HG03060 (cell line): ENCODE results near the gene PFDN6.

Source experiments
- ATAC-seq: cut with Tn5 transposase; IDR thresholded peaks from one replicate; pipeline ENCODE4 v1.9.1; 2021; ENCODE audit warnings: low read depth, moderate number of reproducible peaks; ENCODE audit not compliant: unreplicated experiment

Gene PFDN6

DNA sequence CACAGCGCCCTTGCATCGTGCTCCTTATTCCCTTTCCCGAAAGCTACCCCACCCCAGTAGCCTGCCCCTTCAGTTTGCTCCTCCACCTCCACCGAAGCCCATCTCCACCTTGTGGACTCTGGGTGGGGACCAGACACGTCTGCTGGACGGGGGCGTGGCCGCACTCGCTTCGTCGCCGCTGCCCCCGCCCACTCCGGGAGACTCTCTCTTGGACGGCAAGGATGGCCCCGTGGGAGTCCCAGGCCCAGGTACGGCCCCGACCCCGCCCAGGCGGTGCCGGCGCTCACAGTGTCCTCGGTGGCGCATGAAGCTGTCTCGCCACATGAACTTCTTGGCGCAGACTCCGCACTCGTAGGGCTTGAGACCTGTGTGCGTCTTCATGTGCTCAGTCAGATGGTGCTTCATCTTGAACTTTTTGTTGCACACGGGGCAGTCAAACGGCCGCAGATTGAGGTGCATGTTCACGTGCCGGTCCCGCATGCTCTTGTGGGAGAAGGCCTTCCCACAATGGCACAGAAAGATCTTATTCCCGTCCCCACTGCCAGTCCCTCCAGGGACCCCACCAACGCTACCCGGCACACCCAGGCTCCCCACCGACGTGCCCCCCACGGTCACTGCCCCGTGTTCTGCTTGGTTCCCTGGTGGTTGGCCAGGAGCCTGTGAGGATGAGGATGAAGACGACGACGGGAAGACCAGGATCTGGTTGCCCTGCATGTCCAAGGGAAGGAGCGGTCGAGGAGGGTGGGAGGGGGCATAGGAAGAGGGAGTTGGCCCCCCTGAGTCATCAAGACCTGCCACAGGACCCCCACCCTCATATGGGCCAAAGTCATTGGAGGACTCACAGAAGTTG is 25.8 kb downstream of the PFDN6 start:
- no peak for ATAC-seq

DNA sequence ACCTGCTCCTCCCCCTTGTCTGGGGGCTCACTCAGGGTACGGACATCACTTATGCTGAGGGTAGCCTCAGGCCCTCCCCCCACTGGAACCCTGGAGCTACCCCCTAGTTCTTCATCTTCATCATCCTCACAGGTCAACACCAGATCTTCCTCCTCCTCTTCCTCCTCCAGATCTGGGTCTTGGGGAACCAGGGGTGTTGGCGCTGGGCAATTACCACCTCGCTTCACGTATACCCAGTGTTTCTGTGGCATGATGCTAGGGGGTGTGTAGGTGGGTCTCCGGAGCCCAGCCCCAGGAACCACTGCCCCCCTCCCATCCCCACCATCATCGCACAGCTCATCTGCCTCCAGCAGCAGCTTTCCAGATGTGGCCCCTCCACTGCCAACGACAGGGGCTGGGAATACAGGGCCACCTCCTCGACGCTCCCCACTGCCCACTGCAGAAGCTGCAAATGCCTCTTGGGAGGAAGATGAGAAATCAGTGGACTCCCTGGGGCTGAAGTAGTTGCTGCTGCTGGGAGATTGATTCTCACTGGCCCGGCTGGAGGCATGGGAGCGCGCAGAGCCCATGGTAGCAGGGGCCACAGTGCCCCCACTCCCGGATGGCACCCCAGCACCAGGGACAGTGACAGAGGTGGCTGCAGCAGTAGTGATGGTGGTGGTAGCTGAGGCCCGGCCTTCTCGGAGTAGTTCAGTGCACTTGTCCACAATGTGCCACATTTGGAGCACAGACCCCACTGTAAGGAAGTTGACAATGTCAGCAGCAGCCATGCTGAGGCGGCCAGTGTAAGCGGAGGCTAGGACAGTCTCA is 26.6 kb downstream of the PFDN6 start:
- ATAC-seq: no peak

DNA sequence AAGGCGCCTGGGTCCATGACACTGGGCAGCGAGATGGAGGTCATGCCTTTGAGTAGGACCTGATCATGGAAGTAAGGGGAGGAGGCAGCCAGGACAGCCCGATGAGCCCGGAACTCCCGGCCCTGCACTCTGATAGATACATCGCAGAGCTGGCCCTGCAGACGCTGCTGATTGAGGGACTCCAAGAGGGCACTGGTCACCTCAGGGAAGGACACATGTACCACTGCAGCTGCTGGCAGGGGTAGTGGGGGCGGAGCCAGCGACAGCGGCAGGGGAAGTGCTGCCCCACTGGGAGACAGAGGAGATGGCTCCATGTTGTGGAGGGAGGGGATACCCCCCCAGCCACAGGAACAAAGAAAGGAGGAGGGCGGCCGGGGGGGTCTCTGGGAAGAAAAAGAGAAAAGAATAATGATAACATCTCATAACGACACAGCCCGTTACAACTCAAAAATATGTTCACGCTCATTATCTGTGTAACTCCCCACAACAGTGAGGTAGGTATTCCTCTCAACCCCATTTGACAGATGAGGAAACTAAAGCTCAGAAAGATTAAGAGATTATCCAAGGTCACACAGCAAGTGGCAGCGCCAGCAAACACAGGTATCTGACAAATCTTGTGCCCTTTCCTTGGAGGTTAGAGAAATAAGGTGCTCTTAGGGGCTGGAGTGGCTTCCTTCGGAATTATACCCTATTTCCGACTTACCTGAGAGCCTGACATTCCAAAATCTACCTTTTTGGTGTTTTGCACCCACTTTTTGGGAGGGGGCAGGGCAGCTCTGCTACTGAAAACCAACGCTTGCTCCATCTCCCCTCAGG is 27.4 kb downstream of the PFDN6 start:
- no peak for ATAC-seq

DNA sequence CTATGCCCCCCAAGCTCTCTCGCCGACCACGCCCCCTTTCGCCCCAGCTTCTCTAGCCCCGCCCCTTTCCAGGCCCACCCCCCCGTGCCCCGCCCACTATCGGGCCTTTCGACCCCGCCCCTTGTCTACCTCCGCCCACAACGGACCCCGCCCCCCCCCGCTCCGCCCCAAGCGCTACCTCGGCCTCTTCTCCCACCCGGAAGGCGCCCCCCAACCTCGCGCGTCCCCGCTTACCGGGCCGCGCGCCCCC is 27.9 kb downstream of the PFDN6 start:
- ATAC-seq: no peak

DNA sequence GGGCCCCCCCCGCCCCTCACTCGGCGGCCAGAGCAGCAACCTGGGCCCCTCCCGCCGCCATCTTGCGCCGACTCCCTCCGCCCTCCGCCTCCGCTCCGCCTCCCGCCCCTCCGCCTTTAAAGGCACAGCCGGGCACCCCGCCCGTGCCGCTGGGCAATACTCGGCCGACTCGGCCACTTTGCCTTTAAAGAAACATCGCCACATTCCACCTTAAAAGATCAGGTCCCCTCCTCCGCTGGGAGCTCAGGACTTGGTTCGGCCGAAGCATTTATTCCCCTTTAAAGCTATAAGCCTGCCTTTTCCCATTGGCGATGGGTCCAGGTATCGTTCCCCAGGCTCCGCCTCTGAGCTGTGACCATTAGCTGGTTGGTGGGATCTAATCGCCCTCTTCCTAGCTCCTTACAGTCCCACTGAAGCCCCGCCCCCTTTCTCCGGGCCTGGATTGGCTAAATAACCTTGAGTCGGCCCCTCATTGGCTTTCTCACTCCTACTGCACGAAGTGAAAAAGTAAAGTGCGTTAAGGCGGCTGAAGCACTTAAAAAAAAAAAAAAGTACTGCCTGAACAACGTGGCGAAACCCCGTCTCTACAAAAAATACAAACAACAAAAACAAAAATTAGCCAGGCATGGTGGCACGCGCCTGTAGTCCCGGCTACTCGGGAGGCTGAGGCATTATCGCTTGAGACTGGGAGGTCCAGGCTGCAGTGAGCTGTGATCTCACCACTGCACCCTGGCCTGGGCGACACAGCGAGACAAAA is 28.4 kb downstream of the PFDN6 start, which contains the start of gene ZBTB22:
Gene ZBTB22, minus strand, starts transcription at position 76 of the 757 bp plus-strand sequence. CDS start 828 bp downstream, outside the sequence.
- peak; percentile 37 for ATAC-seq

DNA sequence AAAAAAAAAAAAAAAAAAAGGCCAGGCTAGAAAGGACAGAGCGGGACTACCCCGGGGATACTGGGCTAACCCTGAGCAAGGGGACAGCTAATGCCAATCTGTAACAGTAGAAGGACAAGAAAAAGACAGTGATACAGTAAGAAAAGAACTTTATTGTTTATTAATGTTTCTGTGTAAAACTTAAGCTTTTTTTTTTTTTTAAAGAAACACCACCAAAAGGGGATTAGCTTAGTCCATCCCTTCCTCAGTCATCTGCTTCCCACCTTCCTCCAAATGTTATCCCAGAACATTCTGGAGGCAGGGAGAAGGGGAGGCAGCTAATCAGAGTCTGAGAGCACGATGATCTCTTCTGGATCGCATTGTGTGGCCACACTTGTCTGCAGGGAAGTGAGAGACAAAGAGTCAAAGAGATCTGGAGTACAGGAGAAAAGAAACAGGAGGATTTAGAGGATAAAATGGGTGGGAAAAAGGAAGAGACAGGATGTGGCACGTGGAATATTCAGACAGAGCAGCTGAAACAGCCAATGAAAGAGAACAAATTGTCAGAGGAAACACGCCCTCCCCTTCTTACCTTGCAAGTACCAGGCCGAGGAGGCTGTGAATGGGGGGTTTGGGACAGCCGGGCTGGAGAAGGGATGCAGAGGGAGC is 29.1 kb downstream of the PFDN6 start:
- no peak for ATAC-seq

DNA sequence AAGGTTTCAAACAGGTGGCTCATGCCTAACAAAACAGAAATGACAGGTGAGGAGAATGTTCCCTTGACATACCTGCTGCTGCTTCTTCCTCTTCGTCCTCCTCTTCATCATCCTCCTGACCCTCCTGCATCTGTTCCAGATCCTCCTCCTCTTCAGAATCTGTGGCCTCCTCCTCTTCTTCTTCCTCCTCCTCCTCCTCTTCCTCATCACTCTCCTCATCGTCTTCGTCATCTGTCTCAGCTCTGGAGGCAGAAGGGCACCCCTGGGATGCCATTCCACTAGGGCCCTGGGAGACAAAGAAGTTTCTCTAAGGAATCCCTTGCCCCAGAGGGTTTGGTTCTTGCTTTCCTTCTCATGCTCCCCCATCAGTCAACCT is 30.5 kb downstream of the PFDN6 start:
- no peak for ATAC-seq

DNA sequence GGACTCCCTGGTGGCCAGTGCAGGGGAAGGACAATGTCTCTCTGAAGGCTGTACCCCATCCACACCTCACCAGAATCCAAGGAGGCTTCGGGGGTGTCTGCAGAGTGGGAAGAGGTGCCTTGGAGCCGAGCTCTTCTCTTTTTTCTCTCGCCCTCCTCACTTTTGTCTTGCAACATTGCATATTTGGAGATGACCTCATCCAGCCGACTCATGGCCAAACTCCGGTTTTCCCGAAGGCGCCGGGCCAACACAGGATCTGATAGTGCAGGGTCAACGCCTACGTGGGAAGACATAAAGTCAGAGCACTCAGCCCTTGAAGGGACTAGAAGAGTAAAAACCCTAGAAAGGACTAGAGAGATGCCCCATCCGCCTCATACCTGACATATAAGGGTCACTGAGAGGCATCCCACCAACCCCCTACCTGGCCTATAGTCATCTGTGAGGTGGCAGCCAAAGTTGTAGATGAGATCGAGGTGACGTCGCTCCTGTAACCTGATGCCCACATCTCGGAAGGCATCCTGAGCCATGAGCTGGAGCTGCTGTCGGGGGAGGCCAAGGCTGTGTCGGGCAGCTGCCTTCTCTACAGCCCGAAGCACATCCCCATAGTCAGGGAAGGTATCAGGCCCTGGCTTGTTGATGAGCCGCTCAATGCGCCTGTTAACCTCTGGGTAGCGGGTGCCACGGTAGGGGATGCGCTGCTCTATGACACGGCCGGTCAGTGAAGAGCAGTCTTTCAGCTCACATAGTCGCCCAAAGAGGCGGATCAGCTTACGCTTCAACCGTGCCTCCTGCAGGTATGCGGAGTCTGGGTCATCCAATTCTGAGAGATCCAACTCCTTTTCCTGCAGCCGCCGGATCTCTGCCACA is 31.1 kb downstream of the PFDN6 start:
- no peak for ATAC-seq

DNA sequence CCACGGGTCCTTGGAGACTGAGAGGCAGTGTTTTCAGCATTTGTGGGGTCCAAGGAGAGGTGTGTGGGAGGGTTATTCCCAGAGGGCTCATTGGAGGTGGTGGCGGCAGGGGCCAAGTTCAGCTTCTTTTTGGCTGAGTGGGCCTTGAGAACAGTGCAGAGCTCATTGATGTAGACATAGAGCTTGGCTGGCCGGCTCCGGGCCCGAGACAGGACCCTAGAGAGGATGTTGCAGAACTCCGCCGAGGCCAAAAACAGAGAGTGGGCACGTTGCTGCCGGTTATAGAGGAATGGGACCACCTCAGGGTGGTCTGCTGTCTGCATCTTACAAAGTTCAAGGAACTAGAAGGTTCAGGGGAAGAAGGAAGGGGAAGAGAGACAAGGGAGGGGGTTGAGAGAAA is 31.8 kb downstream of the PFDN6 start:
- ATAC-seq: no peak

DNA sequence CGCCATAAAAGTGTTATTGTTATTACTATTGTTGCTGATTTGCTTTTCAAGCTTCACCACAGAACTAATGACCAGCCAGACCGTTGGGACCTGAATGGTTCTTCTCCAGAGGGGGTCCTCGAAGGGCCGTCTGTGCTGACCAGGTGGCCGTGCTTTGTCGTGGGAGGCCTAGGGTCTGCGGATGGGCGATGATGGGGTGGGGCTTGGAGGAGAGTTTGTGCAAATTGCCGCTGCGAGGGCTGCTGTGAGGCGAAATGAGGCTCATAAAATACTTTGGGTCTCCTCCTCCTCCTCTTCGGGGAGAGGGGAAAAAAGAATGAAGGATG is 34.2 kb downstream of the PFDN6 start:
- ATAC-seq: no peak

DNA sequence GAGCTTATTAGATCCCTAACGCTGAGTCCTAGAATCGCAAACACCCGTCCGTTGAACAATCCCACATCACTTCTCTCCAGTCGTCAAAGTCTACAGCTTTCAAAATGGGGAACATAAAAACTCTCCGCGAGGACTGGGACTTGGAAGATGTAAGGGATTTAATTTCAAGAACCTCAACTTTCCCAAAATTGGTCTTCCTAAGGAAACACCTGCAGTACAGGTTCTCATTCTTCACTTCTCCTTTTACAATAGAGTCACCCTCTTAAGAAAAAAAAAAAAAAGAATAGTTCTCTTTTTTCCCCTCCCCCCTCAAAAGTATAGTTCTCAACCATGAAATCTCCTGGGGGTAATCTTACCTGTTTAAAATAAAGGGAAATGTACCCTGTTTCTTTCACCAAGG is 34.7 kb downstream of the PFDN6 start:
- ATAC-seq: no peak

DNA sequence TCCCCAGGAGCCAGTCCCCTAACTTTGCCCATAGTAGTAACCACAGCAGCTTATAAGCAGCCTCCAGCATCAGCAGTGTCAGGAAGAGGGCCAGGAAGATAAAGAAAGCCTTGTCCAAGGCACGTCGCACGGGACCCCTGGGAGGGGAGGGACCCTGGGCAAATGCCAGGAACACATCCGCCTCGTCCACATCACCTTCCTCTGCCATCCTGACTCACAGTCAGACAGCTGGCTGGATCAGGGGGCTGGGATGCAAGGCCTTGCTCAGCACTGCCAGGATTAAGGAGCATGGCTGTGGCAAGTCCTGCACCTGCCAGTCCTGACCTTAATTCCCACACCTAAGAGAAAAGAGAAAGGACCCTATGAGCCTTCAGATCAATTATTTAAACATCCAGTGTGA is 39.7 kb downstream of the PFDN6 start:
- no peak for ATAC-seq

DNA sequence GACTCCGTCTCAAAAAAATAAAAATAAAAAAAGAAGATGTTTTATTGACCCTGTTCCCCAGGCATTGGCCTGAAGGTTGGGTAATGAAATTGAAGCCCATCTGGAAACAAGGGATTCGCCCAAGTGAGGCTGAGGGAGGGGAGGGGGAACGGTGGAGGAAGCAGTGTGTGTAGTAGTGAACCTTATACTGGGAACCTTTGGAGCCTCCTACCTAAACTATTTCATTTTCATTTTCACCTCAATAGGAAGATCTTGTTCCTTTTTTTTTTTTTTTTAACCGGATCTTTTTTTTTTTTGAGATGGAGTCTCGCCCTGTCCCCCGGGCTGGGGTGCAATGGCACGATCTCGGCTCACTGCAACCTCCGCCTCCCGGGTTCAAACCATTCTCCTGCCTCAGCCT is 41.3 kb downstream of the PFDN6 start:
- ATAC-seq: no peak

DNA sequence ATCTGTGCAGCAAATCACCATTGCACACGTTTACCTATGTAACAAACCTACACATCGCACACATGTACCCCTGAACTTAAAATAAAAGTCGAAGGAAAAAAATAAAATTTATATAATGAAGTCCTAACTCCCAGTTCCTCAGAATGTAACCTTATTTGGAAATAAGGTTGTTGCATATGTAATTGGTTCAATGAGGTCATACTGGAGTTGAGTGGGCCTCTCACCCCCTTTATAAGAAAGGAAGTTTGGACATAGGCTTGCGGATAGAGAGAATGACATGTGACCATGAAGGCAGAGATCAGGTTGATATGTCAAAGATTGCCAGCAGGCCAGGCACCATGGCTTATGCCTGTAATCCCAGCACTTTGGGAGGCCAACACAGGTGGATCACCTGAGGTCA is 44.3 kb downstream of the PFDN6 start:
- no peak for ATAC-seq

DNA sequence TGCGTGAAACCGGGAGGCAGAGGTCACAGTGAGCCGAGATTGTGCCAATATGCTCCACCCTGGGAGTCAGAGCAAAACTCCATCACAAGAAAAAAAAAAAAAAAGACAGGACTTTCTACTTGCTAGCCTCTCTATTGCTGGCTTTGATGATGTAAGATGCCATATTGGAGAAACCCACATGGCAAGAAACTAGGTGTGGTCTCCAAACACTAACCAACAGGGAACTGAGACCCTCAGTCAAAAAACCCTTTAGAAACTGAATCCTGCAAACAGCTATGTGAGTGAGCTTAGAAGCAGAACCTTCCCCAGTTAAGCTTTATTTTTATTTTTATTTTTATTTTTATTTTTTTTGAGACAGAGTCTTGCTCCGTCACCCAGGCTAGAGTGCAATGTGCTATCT is 46.5 kb downstream of the PFDN6 start:
- no peak for ATAC-seq

DNA sequence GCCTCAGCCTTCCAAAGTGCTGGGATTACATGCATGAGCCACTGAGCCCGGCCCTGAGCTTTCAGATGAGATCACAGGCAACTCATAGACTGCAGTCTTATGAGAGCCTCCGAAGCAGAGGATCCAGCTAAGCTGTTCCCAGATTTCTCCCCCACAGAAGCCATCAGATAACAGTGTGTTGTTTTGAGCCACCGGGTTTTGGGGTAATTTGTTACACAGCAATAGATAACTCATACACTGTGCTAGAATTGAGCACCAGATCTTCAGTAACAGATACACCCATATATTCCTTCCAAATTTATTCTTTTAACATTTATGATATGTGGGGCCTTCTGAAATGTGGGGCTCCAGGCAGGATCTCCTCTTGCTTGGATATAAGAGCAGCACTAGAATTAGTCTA is 47.1 kb downstream of the PFDN6 start:
- no peak for ATAC-seq

DNA sequence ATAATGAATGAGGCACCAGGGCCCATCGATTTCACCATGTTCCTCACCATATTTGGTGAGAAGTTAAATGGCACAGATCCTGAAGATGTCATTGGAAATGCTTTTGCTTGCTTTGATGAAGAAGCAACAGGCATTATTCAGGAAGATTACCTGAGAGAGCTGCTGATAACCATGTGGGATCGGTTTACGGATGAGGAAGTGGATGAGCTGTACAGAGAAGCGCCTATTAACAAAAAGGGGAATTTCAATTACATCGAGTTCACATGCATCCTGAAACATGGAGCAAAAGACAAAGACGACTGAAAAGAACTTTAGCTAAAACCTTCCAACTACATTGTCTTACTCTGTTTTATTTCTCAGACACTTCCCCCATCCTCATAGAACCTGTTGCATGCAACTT is 49.8 kb downstream of the PFDN6 start:
- ATAC-seq: no peak
